ENCODE measurements around the gene CDK11B.
"Not testable (repeated sequence)": the region's sequence is repeated elsewhere in the genome, so short reads cannot be mapped to it uniquely, and the experiment has no call there.

CDK11B gene

DNA sequence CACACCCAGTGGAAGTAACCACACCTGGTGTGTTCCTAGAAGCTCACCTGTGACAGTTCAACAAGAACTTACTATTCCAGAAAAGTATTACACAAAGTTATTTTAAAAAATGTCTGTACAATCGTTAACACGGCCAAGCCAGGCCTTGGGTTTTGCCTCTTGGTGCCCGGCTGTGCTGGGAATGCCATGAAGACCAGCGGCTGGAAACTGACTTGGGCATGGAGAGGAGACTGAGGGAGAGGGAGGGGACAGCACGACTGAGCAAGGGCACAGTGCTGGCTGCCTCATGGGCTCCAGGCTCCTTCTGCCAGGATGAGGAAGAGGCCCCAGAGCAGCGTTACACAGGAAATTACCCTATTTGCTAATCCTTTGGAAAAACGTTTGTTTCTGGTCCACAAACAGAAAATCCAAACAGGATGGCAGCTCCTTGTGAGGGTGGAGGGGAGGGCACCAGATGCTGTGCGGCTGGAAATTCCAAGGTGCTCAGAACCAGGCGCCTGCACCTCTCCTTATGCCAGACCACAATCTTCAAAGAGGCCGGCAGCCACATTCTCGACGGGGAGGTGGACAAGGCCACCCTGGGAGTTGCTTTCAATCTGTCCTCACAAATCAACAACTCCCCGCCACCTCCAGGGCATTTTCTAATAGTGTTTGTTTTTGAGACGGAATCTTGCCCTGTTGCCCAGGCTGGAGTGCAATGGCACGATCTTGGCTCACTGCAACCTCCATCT lies 4.2 kb upstream of the CDK11B start:
- in situ Hi-C loops (cut with MboI; ENCODE audit: low sequenced_read_pairs) = not testable (repeated sequence)

DNA sequence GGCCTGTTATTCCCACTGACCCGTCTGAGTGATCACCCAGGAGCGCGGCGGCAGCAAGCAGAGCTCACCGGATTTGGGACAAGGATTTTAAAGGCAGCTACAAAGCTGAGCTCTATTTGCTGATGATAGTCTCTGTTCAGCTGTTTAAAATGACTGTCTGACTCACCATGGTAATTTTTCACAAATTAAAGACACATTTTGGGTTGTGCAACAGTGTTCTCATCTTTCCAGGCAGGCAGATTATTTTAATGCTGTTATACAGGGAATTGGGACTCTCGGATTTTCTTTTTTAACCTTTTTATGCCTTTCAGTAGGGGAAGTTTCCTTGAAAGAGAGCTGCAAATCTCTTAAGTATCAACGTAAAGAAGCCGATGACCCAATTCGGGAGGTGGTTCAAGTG lies 3.6 kb upstream of the CDK11B start:
- in situ Hi-C loops (cut with MboI; ENCODE audit: low sequenced_read_pairs) = not testable (repeated sequence)

DNA sequence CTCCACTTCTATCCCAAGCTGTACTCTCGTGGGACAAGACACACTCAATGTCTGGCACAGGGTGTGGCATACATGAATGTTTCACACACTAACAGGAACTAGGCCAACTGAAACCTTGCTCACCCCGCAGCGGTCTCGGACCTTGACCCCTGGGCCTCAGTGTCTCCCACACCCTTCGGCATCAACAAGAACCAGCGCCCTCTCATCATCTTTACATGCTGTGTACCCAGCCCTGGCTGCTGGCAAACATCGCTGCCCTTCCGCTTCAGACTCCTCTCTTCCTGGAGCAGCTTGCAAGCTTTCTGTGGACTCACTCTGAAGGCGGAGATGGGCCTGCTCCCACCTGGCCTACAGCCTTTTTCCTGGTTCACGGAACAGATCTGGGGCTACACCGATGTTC lies 10.5 kb downstream of the CDK11B start:
- in situ Hi-C loops (cut with MboI; ENCODE audit: low sequenced_read_pairs) = not testable (repeated sequence)

DNA sequence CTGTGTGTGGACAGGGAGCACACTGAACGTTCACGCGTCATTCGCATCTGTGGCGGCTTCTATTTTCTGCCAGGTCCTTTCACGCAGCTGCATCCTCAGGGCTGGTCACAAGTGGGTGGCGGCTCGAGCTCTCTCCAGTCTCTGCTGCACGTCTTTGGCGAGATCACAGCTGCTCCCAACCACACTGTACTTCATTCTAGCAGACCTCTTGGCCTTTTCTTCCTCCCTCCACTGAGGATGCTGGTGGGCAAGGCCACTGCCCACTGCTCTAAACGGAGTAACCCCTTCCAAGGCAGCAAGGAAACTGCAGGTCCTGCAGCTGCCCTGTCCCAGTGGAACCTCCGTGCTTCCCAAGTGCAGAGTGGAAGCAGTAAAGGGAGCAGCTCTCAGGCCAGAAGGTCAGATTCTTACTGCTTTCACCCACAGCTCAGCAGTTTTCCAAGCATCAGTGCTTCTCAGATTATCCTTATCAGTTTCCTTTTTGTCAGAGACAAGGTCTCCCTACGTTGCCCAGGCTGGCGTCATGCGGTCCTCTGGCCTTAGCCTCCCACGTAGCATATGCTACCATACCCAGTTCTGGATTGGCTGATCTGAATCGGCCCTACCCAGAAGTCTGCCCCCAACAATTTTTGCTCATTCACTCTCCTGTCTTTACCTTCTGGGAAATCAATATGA lies 11.1 kb downstream of the CDK11B start:
- in situ Hi-C loops (cut with MboI; ENCODE audit: low sequenced_read_pairs) = not testable (repeated sequence)

DNA sequence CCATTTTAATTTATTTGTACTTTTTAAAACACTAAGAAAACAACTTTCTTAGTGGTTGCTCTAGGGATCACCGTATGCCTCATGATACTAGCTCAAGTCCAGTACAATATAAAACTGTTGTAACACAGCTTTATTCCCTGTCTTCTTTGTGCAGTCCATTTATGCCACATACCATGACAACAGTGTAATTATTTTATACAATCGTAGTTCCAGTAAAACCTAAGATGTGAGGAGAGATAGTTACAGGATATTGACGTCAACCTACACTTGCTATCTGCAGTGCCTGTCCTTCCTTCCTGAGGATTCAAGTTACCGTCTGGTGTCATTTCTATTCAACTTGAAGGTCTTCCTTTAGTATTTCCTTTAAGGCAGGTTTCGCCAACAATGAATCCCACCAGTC lies 12.5 kb downstream of the CDK11B start:
- in situ Hi-C loops (cut with MboI; ENCODE audit: low sequenced_read_pairs) = not testable (repeated sequence)

DNA sequence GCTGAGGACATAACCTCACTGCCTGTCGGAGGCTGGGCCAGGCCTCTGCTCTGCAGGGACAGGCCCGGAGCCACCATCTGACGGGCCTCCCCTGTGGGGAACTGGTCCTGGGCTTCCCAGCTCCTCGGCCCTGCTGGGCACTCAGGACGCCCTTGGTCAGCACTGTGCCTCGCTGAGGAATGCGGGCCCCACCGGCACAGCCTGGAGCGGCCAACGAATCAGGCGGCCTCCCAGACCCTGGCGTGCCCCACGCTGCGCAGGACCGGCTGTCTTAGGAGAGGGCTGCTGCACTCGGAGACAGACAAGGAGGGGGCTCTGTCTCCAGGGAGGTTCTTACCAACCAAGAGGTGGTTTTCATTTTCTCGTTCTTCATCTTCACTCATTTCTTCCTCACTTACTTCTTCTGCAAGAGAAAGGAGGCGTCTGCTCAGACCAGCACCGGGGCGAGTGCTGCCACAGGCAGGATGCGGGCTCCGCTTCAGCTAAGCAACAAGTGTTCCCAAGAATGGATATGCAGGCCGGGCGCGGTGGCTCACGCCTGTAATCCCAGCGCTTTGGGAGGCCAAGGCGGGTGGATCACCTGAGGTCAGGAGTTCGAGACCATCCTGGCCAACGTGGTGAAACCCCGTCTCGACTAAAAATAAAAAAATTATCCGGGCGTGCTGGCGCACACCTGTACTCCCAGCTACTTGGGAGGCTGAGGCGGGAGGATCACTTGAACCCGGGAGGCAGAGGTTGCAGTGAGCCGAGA lies 17.9 kb downstream of the CDK11B start:
- in situ Hi-C loops (cut with MboI; ENCODE audit: low sequenced_read_pairs) = not testable (repeated sequence)

DNA sequence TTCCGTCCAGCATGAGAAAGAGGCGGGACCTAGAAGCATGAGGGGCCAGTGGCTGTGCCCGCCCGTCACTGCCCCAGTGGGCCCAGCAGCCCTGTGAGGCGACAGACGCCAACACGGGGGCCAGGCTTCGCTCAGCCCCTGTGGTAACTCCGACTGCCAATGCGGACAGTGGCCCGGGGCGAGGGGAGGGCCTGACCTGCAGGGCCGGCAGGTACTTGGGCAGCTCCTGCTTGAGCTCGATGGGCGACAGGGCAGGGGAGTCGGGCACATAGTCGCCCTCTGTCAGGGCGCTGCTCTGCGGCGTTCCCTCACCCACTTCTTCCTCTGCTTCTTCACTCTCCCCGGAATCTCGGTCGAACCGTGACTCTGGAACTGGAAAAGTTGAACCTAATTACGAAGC lies 18.7 kb downstream of the CDK11B start:
- in situ Hi-C loops (cut with MboI; ENCODE audit: low sequenced_read_pairs) = not testable (repeated sequence)

DNA sequence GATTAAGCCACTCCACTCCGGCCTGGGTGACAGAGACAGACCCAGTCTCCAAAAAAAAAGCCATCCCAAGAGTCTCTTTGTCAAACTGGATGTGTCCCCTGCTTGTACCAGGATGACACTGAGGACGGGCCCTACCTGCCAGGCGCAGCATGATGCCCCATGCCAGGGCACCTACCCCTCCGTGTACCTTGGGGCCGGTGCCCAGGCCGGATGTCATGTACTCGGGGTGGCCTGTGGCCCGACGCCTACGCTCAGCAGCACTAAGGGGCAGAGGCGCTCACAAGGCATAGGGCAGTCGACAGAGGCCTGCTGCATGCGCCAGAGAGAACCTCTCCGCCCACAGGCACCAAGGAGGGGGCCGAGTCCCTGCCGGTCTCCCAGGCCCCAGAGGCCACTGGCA lies 19.4 kb downstream of the CDK11B start:
- in situ Hi-C loops (cut with MboI; ENCODE audit: low sequenced_read_pairs) = not testable (repeated sequence)

DNA sequence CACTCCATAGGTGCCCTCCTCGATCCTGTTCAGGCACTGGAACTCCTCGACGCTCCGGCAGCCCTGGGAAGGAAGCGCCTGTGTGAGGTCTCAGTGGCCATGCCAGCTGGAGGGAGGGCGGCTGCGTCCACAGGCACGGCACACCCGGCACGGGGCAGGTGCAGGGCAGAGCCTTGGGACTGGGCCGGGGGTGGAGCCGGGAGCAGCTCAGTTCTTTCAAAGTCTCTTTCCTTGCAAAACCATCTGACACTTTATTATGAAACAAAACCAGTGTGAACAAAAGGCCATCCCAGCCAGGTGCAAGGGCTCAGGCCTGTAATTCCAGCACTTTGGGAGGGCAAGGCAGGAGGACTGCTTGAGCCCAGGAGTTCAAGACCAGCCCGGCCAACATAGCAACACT lies 20.3 kb downstream of the CDK11B start:
- in situ Hi-C loops (cut with MboI; ENCODE audit: low sequenced_read_pairs) = not testable (repeated sequence)

DNA sequence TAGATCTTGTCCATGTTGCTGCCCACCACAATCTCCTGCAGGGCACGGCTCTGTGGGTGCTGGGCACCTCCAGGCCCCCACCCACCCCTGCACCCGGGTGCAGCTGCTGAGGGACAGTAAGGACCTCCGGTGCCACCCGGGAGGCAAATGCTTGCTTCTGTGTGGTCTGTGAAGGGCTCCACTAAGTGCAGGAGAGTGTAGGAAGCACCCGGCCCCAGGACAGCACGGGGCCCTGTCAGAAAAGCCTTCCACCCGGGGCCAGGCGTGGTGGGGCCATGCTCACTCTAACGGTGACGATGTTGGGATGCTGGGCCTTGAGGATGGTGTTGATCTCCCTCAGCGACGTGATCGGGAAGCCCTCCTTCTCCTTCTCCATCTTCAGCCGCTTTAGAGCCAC lies 21.3 kb downstream of the CDK11B start:
- in situ Hi-C loops (cut with MboI; ENCODE audit: low sequenced_read_pairs) = not testable (repeated sequence)

DNA sequence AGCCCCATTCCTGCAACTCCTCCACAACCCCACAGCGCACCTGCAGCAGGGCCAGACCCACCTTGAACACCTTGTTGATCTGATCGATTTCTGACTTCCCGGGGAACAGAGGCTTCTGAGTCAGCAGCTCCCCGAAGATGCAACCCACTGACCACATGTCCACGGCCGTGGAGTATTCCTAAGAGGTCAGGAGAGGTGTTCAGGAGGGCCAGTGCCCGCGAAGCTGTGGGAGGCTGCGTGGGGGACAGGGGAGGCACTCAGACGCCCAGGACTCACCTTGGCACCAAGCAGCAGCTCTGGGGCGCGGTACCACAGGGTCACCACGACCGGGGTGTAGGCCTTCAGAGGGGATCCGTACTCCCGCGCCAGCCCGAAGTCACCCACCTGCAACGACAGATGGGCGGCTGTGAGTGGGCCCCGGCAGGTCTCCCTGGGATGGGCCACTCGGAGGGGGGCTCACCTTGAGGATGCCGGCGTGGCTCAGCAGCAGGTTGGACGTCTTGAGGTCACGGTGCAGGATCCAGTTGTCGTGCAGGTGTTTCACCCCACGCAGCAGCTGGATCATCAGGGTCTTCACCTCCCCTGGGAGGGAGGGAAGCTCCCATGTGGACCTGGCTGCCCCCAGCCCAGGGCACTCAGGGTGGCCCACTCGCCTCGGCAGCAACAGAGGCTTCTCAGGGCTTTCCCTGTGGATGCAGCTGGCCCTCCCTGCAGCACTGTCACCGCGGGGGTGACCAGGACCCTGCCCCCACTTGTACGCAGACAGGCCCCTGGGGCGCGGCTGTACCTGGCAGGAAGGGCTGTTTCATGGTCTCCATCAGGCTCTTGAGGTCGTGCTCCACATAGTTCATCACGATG lies 22.0 kb downstream of the CDK11B start:
- in situ Hi-C loops (cut with MboI; ENCODE audit: low sequenced_read_pairs) = not testable (repeated sequence)

DNA sequence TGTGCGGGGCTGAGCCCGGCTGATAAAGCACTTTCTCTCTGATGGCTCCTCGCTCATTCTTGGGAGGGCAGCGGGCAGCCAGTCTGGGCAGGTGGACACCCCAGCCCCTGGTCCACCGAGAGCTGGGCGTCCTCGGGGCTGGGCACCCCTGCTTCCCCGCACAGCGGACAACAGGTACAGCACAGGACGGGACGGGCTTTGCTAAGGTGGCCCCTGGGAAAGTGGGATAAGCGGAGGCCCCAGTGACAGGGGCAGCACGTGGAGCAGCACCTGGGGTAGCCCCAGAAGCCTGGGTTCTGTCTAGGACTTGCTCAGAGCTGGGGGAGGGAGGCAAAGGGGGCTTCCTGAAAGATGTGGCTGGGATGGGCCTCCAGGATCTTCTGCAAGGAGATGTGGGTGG lies 24.2 kb downstream of the CDK11B start:
- in situ Hi-C loops (cut with MboI; ENCODE audit: low sequenced_read_pairs) = not testable (repeated sequence)

DNA sequence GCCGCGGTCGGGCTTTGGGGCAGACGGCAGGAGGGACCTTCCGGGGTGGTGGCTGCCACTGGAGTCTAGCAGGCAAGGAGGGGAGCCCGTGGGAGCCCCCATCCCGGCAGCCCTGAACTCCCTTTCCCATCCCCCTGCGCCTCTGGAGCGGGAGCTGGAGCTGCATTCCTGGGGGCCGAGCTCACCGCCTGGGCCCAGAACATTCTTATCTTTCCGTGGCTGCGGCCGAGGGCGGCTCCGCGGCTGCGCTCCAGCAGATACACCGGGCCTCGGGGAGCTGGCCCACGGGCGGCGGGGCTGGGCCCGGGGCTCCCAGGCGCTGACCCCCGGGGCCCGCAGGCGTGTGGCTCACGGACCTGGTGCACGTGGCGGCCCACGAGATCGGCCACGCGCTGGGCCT lies 25.4 kb downstream of the CDK11B start:
- in situ Hi-C loops (cut with MboI; ENCODE audit: low sequenced_read_pairs) = not testable (repeated sequence)

DNA sequence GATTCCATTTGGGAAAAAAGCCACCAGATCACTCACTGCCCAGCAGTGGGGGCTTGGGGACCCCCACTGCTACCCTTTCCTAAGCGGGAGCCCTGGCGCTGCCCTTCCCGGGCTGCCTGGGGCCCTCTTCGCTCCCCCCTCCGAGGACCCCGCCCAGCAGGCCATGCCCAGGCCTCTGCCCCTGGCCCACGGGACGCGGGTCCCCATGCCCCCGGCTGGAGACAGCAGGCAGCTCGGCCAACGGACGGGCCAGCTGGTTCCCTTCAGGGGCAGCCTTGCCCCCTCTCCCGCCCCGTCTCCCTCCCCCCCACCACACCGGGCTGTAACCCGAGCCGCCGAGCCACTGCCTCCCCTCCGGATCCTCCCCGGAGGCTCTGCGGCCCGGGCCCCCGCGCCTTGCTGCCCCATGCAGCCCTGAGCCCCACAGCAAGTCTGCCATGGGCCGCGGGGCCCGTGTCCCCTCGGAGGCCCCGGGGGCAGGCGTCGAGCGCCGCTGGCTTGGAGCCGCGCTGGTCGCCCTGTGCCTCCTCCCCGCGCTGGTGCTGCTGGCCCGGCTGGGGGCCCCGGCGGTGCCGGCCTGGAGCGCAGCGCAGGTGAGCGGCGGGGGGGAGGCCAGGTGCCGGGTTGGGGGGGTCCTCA lies 26.9 kb downstream of the CDK11B start, which contains the start of gene MMP23B:
Gene MMP23B (plus strand): TSS at position 392 of the 639 bp plus-strand sequence. CDS start 46 bp downstream, at position 438.
- in situ Hi-C loops (cut with MboI; ENCODE audit: low sequenced_read_pairs) = no loop called here

DNA sequence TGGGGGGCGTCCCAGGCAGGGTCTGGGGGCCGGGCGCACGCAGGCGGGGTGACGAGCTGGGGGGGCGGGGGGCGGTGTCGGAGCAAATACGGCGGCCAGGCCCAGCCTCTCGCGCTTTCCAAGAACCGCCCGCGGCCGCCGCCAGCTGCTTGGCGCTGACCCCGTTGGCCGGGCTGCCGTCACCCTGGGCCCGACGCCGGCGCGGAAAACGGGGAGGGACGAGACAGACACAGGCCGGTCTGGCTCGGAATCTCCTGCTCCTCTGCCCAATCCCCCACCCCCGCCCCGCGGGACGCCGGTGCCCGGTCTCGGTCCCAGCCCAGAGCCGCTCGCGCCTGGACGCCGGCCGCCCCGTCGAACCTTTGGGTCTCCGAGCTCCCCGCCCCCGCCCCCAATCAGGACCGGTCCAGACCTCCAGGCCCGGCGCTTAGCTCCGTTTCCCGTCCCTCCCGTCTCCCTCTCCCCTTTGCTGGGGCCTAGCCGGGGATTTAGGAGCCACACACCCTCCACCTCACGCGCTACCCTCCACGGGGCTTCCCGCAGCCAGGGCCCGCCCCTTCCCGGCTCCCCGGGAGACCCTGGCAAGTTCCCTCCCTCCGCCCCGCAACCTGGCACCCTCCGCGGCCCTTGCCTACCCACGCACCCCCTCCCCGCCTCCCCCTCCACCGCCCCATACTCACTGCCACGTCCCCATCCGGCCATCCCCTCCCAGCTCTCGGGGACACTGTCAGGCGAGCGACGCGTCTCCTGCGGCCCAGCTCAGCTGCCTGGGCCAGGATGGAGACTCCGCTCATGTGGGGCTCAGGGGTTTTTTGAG lies 27.6 kb downstream of the CDK11B start:
- in situ Hi-C loops (cut with MboI; ENCODE audit: low sequenced_read_pairs) = no loop called here

DNA sequence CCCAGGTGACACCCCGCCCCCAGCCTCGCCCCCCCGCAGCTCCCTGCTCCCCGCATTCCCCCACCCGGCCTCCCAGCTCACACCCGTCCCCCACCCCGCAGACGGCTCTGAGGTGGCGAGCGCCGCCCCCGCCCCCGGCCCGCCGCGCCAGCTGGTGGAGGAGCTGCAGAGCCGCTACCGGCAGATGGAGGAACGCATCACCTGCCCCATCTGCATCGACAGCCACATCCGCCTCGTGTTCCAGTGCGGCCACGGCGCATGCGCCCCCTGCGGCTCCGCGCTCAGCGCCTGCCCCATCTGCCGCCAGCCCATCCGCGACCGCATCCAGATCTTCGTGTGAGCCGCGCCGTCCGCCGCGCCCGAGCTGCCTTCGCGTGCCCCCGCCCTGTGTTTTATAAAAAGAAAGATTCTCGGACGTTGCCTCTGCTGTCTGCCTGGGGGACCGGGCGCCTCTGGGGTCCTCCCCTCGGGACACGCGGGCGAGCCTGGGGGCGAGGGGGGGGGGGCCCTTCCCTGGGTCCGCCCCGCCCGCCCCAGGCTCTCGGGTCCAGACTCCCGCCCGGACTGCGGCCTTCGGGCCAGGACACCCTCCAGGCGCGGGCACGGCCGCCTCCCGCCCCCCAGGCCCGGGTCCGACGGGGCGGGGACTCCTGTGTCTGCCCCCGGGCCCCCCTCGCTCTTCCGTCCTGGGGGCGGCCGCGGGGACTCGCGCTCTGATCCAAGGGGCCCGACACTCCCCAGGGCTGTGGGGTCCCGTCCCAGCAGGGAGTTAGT lies 28.4 kb downstream of the CDK11B start:
- in situ Hi-C loops (cut with MboI; ENCODE audit: low sequenced_read_pairs) = no loop called here

DNA sequence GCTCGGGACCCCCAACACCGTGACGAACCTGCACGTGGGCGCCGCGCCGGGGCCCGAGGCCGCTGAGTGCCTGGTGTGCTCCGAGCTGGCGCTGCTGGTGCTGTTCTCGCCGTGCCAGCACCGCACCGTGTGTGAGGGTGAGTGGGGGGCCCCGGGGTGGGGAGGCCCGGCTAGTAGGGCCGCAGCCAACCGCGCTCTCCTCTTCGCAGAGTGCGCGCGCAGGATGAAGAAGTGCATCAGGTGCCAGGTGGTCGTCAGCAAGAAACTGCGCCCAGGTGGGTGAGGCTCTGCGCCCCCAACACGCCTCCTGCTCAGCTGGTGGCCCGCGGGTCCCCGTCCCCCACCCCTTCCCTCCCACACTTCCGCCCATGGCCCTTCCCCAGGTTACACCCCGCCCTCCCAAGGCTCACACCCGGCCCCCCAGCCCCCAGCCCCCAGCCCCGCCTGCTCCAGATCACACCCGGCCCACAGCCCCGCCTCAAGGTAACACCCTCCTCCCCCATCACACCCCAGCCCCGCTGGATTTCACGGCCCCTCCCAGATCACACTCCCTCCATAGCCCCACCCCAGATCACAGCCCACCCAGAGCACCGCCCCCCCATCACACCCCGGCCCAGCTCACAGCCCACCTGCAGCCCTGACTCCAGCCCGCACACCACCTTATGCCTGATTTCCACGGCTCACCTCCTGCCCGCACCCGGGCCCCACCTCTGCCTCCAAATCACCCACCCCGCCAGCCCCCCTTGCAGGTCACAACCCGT lies 29.2 kb downstream of the CDK11B start:
- in situ Hi-C loops (cut with MboI; ENCODE audit: low sequenced_read_pairs) = no loop called here

Measured in HL-60/S4 treated with phorbol 12-myristate 13-acetate at 8.2 ng/mL for 4 days and 3 days (cell line).